Measurements from ENCODE around the gene OR4C12. TPM values are rescaled to one million over a fixed set of nuclear protein-coding genes. Genes with fewer than 3 reads are reported as not detected.
A peak's percentile ranks its signal among the peaks of the same experiment; 100 is the strongest.
"Not testable (repeated sequence)": the region's sequence is repeated elsewhere in the genome, so short reads cannot be mapped to it uniquely, and the experiment has no call there.

The OR4C12 gene
- total RNA-seq, result not detected

GRCh38 chr11:49982435-49982834, at the start of gene OR4C12:
Gene OR4C12 (minus strand): TSS chr11:49982535. CDS start chr11:49982501, 34 bp downstream.
- H3K27ac ChIP-seq; H3K27me3 ChIP-seq; H3K4me1 ChIP-seq; H3K36me3 ChIP-seq; DNase-seq; H3K9me3 ChIP-seq; intact Hi-C loops (cut with DNase I); H3K4me3 ChIP-seq: not testable (repeated sequence)
- WGBS, 2 donors, result 28 to 32% methylated on average over 1 of the region's 1 CpG

GRCh38 chr11:50030193-50030592, 47.9 kb upstream of the OR4C12 start:
- intact Hi-C loops (cut with DNase I), result no loop called here
- DNase-seq, result no peak
- Histone ChIP-seq H3K9me3 (peaks cover 0 to 8% (median 0%) of the 10 kb centered on the region in 3 donors), H3K27me3 (no peaks in the 10 kb centered on the region), H3K4me1 (no peaks in the 10 kb centered on the region), H3K4me3 (no peak overlapping the region), H3K36me3 (no peaks in the 10 kb centered on the region), H3K27ac (no peak overlapping the region)
- no peak for TF ChIP-seq POLR2A (IDR thresholded peaks at IDR 0.05)
- no peak for TF ChIP-seq CTCF (IDR thresholded peaks at IDR 0.05)
- WGBS, 2 donors, result 18 to 27% methylated on average over 1 of the region's 1 CpG

GRCh38 chr11:49995565-49995964, 13.2 kb upstream of the OR4C12 start:
- DNase-seq, result no peak
- TF ChIP-seq POLR2A (IDR thresholded peaks at IDR 0.05) (no peak), CTCF (IDR thresholded peaks at IDR 0.05) (peak in 5 of 6 experiments; percentile 23 to 56 (median 29))
- Histone ChIP-seq H3K9me3 (peaks cover 0 to 13% (median 3%) of the 10 kb centered on the region in 3 donors), H3K27me3 (no peaks in the 10 kb centered on the region), H3K4me3 (no peak overlapping the region), H3K36me3 (no peaks in the 10 kb centered on the region), H3K27ac (no peak overlapping the region), H3K4me1 (no peaks in the 10 kb centered on the region)
- 45 to 64% methylated on average over 6 of the region's 6 CpGs for WGBS, 2 donors
- intact Hi-C loops (cut with DNase I), result no loop called here

- H3K27ac ChIP-seq; H3K36me3 ChIP-seq; intact Hi-C loops (cut with DNase I); H3K4me3 ChIP-seq; H3K27me3 ChIP-seq; H3K9me3 ChIP-seq; DNase-seq; H3K4me1 ChIP-seq: not testable (repeated sequence)
- WGBS, 2 donors, result 74 to 84% methylated on average over 4 of the region's 4 CpGs
Measured at GRCh38 chr11:49973439-49973838, 8.9 kb downstream of the OR4C12 start.

GRCh38 chr11:49952091-49952490, 30.2 kb downstream of the OR4C12 start, which contains the start of gene OR4C13:
Gene OR4C13 (plus strand): TSS chr11:49952391. CDS start chr11:49952423, 32 bp downstream.
- H3K4me3 ChIP-seq, result no peak within 1 kb of the TSS
- no peak for DNase-seq
- no peaks in the 10 kb centered on the region for H3K4me1 ChIP-seq
- H3K27ac ChIP-seq, result no peak within 1 kb of the TSS
- intact Hi-C loops (cut with DNase I), result no loop called here
- WGBS, 2 donors, result 63 to 92% methylated on average over 1 of the region's 1 CpG
- TF ChIP-seq CTCF (IDR thresholded peaks at IDR 0.05) (no peak), POLR2A (IDR thresholded peaks at IDR 0.05) (no peak)
- peaks cover 0 to 3% (median 0%) of the 10 kb centered on the region in 3 donors for H3K9me3 ChIP-seq
- H3K27me3 ChIP-seq, result no peaks in the 10 kb centered on the region
- no peaks in the 10 kb centered on the region for H3K36me3 ChIP-seq

GRCh38 chr11:49948701-49949100, 33.6 kb downstream of the OR4C12 start:
- H3K27me3 ChIP-seq; H3K36me3 ChIP-seq; H3K27ac ChIP-seq; H3K4me1 ChIP-seq; DNase-seq; H3K4me3 ChIP-seq; intact Hi-C loops (cut with DNase I); H3K9me3 ChIP-seq: not testable (repeated sequence)
- WGBS, 2 donors, result 43 to 75% methylated on average over 1 of the region's 1 CpG

Other genes starting within 250 kb of the OR4C12 start
- gene OR4C13, start 30.1 kb downstream of the OR4C12 start, total RNA-seq, result not detected
- gene OR4C45, start 50.3 kb upstream of the OR4C12 start, total RNA-seq, result not detected

Measured in esophagus squamous epithelium (tissue), 5 donors.